CD4-positive, CD25-positive, alpha-beta regulatory T cell (primary cell): ENCODE data around the gene CSTF3. TPM values are rescaled to one million over a fixed set of nuclear protein-coding genes. Genes with fewer than 3 reads are reported as not detected.
A peak's percentile ranks its signal among the peaks of the same experiment; 100 is the strongest.
"Not testable (repeated sequence)": the region's sequence is repeated elsewhere in the genome, so short reads cannot be mapped to it uniquely, and the experiment has no call there.

Experiments
- ATAC-seq, 2 donors: fragments of 150-1000 bp; cut with Tn5 transposase; one replicate each; pipeline ENCODE4 v1.10.0; 2021; ENCODE audit warnings: low read depth in 2 of 2, moderate number of reproducible peaks in 2 of 2, moderate library complexity in 1 of 2
- DNase-seq, 3 donors: peaks; one replicate each; pipeline versions ENCODE4 v3.0.0 to v3.0.0-alpha.2; 2012 to 2022; ENCODE audit warnings: mixed read lengths in 1 of 3
- H3K27ac ChIP-seq: one replicate; pipeline ENCODE4 v1.7.0; 2013; ENCODE audit warnings: mild to moderate bottlenecking, low read length; ENCODE audit not compliant: insufficient read depth, poor library complexity, severe bottlenecking
- H3K27me3 ChIP-seq: one replicate; pipeline ENCODE4 v1.7.0; 2013; ENCODE audit warnings: low read length; ENCODE audit not compliant: control insufficient read depth, insufficient read depth
- H3K36me3 ChIP-seq: one replicate; pipeline ENCODE4 v1.7.0; 2013; ENCODE audit warnings: mild to moderate bottlenecking, low read length, moderate library complexity; ENCODE audit not compliant: control insufficient read depth, insufficient read depth
- H3K4me1 ChIP-seq: 2 replicates; pipeline ENCODE4 v1.7.0; 2013; ENCODE audit warnings: mild to moderate bottlenecking, low read length; ENCODE audit not compliant: insufficient read depth, control insufficient read depth, poor library complexity, severe bottlenecking
- H3K4me3 ChIP-seq: one replicate; pipeline ENCODE4 v1.7.0; 2013; ENCODE audit warnings: low read depth, mild to moderate bottlenecking, low read length, moderate library complexity
- H3K9me3 ChIP-seq, 2 experiments: 1 replicate in 1 of 2; 2 replicates in 1 of 2; pipeline ENCODE4 v1.7.0; 2013; ENCODE audit warnings: low read length in 2 of 2, mild to moderate bottlenecking in 1 of 2, moderate library complexity in 1 of 2; ENCODE audit not compliant: control insufficient read depth in 2 of 2
- H3K27ac Mint-ChIP-seq, 3 donors: one replicate each; pipeline ENCODE4 v1.8.0; 2020 to 2022; ENCODE audit warnings: mild to moderate bottlenecking in 3 of 3, mixed read lengths in 3 of 3, moderate library complexity in 2 of 3
- H3K27me3 Mint-ChIP-seq: one replicate; pipeline ENCODE4 v1.8.0; 2022; ENCODE audit warnings: mild to moderate bottlenecking, mixed read lengths
- H3K36me3 Mint-ChIP-seq: one replicate; pipeline ENCODE4 v1.8.0; 2020; ENCODE audit warnings: mixed read lengths
- H3K4me1 Mint-ChIP-seq, 4 donors: one replicate each; pipeline ENCODE4 v1.8.0; 2020 to 2022; ENCODE audit warnings: mixed read lengths in 4 of 4, mild to moderate bottlenecking in 1 of 4
- H3K4me3 Mint-ChIP-seq, 4 donors: one replicate each; pipeline ENCODE4 v1.8.0; 2020 to 2022; ENCODE audit warnings: mild to moderate bottlenecking in 4 of 4, mixed read lengths in 4 of 4, moderate library complexity in 3 of 4
- H3K9me3 Mint-ChIP-seq, 7 donors: one replicate each; pipeline ENCODE4 v1.8.0; 2020 to 2022; ENCODE audit warnings: mixed read lengths in 7 of 7, mild to moderate bottlenecking in 3 of 7, moderate library complexity in 2 of 7
- polyA plus RNA-seq, 4 donors: library from polyadenylated mRNA; unstranded; fragments of 300-500 nt; fragmentation: Illumina TruSeq; gene quantifications; one replicate each; pipeline ENCODE4 v1.2.3, GENCODE V29; 2021
- total RNA-seq: library from RNA; stranded (reverse); gene quantifications from one replicate; pipeline ENCODE4 v1.2.3, GENCODE V29; 2022

Gene CSTF3
- total and polyA plus RNA-seq, 5 donors from 2014 or later: 14.3 to 21.4 (median 16.5) TPM

- Histone ChIP-seq H3K27ac (no peak overlapping the region), H3K9me3 (no peaks in the 10 kb centered on the region), H3K4me3 (no peak overlapping the region), H3K4me1 (no peaks in the 10 kb centered on the region), H3K36me3 (peaks cover 60% of the 10 kb centered on the region), H3K27me3 (no peaks in the 10 kb centered on the region)
- Mint-ChIP-seq H3K4me1 (peaks cover 6 to 17% (median 14%) of the 10 kb centered on the region in 4 donors), H3K9me3 (no peaks in the 10 kb centered on the region), H3K27me3 (no peaks in the 10 kb centered on the region), H3K27ac (peak overlapping the region in 2 of 3 donors; percentile 49 to 59), H3K36me3 (peaks cover 26% of the 10 kb centered on the region), H3K4me3 (no peak overlapping the region)
- DNase-seq (no peak), ATAC-seq (no peak)
Measured at GRCh38 chr11:33059331-33060007, 101.8 kb downstream of the CSTF3 start.

GRCh38 chr11:33057284-33057683 lies 104.0 kb downstream of the CSTF3 start:
- Mint-ChIP-seq H3K27me3 (no peaks in the 10 kb centered on the region), H3K4me3 (no peak overlapping the region), H3K27ac (no peak overlapping the region), H3K4me1 (peaks cover 0 to 6% (median 3%) of the 10 kb centered on the region in 4 donors), H3K36me3 (peaks cover 16% of the 10 kb centered on the region), H3K9me3 (no peaks in the 10 kb centered on the region)
- no peaks in the 10 kb centered on the region for H3K4me1 ChIP-seq
- DNase-seq (no peak), ATAC-seq (no peak)
- peaks cover 54% of the 10 kb centered on the region for H3K36me3 ChIP-seq
- no peaks in the 10 kb centered on the region for H3K27me3 ChIP-seq
- no peak overlapping the region for H3K27ac ChIP-seq
- H3K9me3 ChIP-seq: no peaks in the 10 kb centered on the region
- H3K4me3 ChIP-seq: no peak overlapping the region

GRCh38 chr11:33055375-33055774 lies 105.9 kb downstream of the CSTF3 start:
- Histone ChIP-seq H3K4me3 (no peak overlapping the region), H3K36me3 (peaks cover 42% of the 10 kb centered on the region)

GRCh38 chr11:33052231-33052630 lies 109.0 kb downstream of the CSTF3 start:
- Histone ChIP-seq H3K9me3 (no peaks in the 10 kb centered on the region), H3K27ac (no peak overlapping the region), H3K36me3 (peaks cover 16% of the 10 kb centered on the region), H3K4me3 (no peak overlapping the region), H3K27me3 (no peaks in the 10 kb centered on the region), H3K4me1 (no peaks in the 10 kb centered on the region)
- H3K27me3 Mint-ChIP-seq: no peaks in the 10 kb centered on the region
- DNase-seq: no peak
- peaks cover 7 to 12% (median 8%) of the 10 kb centered on the region in 4 donors for H3K4me1 Mint-ChIP-seq
- ATAC-seq: no peak
- no peak overlapping the region for H3K4me3 Mint-ChIP-seq
- peaks cover 10% of the 10 kb centered on the region for H3K36me3 Mint-ChIP-seq
- H3K9me3 Mint-ChIP-seq: no peaks in the 10 kb centered on the region
- H3K27ac Mint-ChIP-seq: no peak overlapping the region

More at GRCh38 chr11:33055375-33055774, 105.9 kb downstream of the CSTF3 start:
- no peaks in the 10 kb centered on the region for H3K4me1 ChIP-seq
- H3K27ac ChIP-seq: no peak overlapping the region
- H3K27ac Mint-ChIP-seq: no peak overlapping the region
- DNase-seq (no peak), ATAC-seq (no peak)
- H3K9me3 ChIP-seq: no peaks in the 10 kb centered on the region
- H3K9me3 Mint-ChIP-seq: no peaks in the 10 kb centered on the region
- peaks cover 2 to 6% (median 5%) of the 10 kb centered on the region in 4 donors for H3K4me1 Mint-ChIP-seq
- H3K27me3 ChIP-seq: no peaks in the 10 kb centered on the region
- no peak overlapping the region for H3K4me3 Mint-ChIP-seq
- H3K36me3 Mint-ChIP-seq: peaks cover 11% of the 10 kb centered on the region
- no peaks in the 10 kb centered on the region for H3K27me3 Mint-ChIP-seq

GRCh38 chr11:33049565-33050408 lies 111.5 kb downstream of the CSTF3 start:
- not testable (repeated sequence) for H3K27me3 ChIP-seq, H3K9me3 ChIP-seq, H3K4me3 Mint-ChIP-seq, DNase-seq, H3K9me3 Mint-ChIP-seq, H3K4me3 ChIP-seq, H3K27me3 Mint-ChIP-seq, ATAC-seq, H3K27ac ChIP-seq, H3K4me1 ChIP-seq, H3K27ac Mint-ChIP-seq
- H3K36me3 ChIP-seq: peaks cover 17% of the 10 kb centered on the region
- peaks cover 7 to 20% (median 8%) of the 10 kb centered on the region in 4 donors for H3K4me1 Mint-ChIP-seq
- peaks cover 17% of the 10 kb centered on the region for H3K36me3 Mint-ChIP-seq

- H3K4me3 Mint-ChIP-seq, DNase-seq, ATAC-seq, H3K27ac ChIP-seq, H3K9me3 Mint-ChIP-seq, H3K27me3 Mint-ChIP-seq, H3K9me3 ChIP-seq, H3K4me3 ChIP-seq, H3K27ac Mint-ChIP-seq, H3K4me1 ChIP-seq, H3K27me3 ChIP-seq: not testable (repeated sequence)
- peaks cover 7 to 20% (median 8%) of the 10 kb centered on the region in 4 donors for H3K4me1 Mint-ChIP-seq
- H3K36me3 ChIP-seq: peaks cover 16% of the 10 kb centered on the region
- peaks cover 19% of the 10 kb centered on the region for H3K36me3 Mint-ChIP-seq
Measured at GRCh38 chr11:33048701-33049100, 112.6 kb downstream of the CSTF3 start.

- ATAC-seq: no peak
- no peak overlapping the region for H3K4me3 Mint-ChIP-seq
- Histone ChIP-seq H3K27ac (no peak overlapping the region), H3K4me3 (no peak overlapping the region), H3K36me3 (peaks cover 11% of the 10 kb centered on the region), H3K4me1 (peaks cover 3% of the 10 kb centered on the region), H3K27me3 (no peaks in the 10 kb centered on the region), H3K9me3 (no peaks in the 10 kb centered on the region)
- H3K27ac Mint-ChIP-seq: no peak overlapping the region
- H3K27me3 Mint-ChIP-seq: no peaks in the 10 kb centered on the region
- H3K9me3 Mint-ChIP-seq: no peaks in the 10 kb centered on the region
- H3K36me3 Mint-ChIP-seq: peaks cover 17% of the 10 kb centered on the region
- no peak for DNase-seq
- peaks cover 8 to 21% (median 17%) of the 10 kb centered on the region in 4 donors for H3K4me1 Mint-ChIP-seq
Measured at GRCh38 chr11:33045551-33046255, 115.6 kb downstream of the CSTF3 start.
